CD14-positive monocyte (primary cell): ENCODE results near the gene EN2. TPM values are rescaled to one million over a fixed set of nuclear protein-coding genes. Genes with fewer than 3 reads are reported as not detected.

Experiments
- DNase-seq, 3 donors: peaks; one replicate each; pipeline ENCODE4 v3.0.0-alpha.2; 2011 to 2022
- H2AFZ ChIP-seq: 2 replicates; pipeline ENCODE4 v1.6.0; 2012; ENCODE audit warnings: mild to moderate bottlenecking, low read depth, low read length, inconsistent platforms; ENCODE audit not compliant: insufficient read depth, poor library complexity, severe bottlenecking
- H3K27ac ChIP-seq, 2 donors: 1 replicate in 1 of 2; 2 replicates in 1 of 2; pipeline ENCODE4 v1.5.1; 2012 to 2013; ENCODE audit warnings: low read length in 2 of 2, control low read depth in 1 of 2, inconsistent platforms in 1 of 2, low read depth in 1 of 2, mild to moderate bottlenecking in 1 of 2
- H3K27me3 ChIP-seq, 2 donors: one replicate each; pipeline versions ENCODE4 v1.6.0 to v1.6.1; 2011 to 2013; ENCODE audit warnings: low read length in 2 of 2; ENCODE audit not compliant: control insufficient read depth in 2 of 2, insufficient read depth in 2 of 2
- H3K36me3 ChIP-seq, 2 donors: replicated peaks in 1 of 2; 1 replicate in 1 of 2; 2 replicates in 1 of 2; pipeline versions ENCODE4 v1.5.1 to v1.6.1; 2012 to 2013; ENCODE audit warnings: low read length in 2 of 2, control low read depth in 1 of 2, inconsistent platforms in 1 of 2, mild to moderate bottlenecking in 1 of 2; ENCODE audit not compliant: insufficient read depth in 2 of 2, control insufficient read depth in 1 of 2
- H3K4me1 ChIP-seq, 2 donors: 1 replicate in 1 of 2; 2 replicates in 1 of 2; pipeline versions ENCODE4 v1.5.1 to v1.6.1; 2012 to 2013; ENCODE audit warnings: low read length in 2 of 2, control low read depth in 1 of 2, inconsistent platforms in 1 of 2, mild to moderate bottlenecking in 1 of 2, moderate library complexity in 1 of 2; ENCODE audit not compliant: insufficient read depth in 2 of 2, control insufficient read depth in 1 of 2
- H3K4me2 ChIP-seq: replicated peaks from 2 replicates; pipeline ENCODE3; 2012; ENCODE audit warnings: low read length, moderate library complexity, mild to moderate bottlenecking; ENCODE audit not compliant: poor library complexity, severe bottlenecking; ENCODE audit errors: extremely low read depth
- H3K4me3 ChIP-seq, 3 experiments: fragments of 200-600 bp in 1 of 3; sonication (generic) in 1 of 3; replicated peaks in 1 of 3; 1 replicate in 2 of 3; 2 replicates in 1 of 3; pipeline ENCODE4 v1.5.1; 2011 to 2013; ENCODE audit warnings: low read length in 3 of 3, mild to moderate bottlenecking in 3 of 3, control low read depth in 2 of 3, low read depth in 2 of 3, inconsistent platforms in 1 of 3, moderate library complexity in 1 of 3
- H3K79me2 ChIP-seq: 2 replicates; pipeline ENCODE4 v1.6.0; 2012; ENCODE audit warnings: mild to moderate bottlenecking, control low read depth, inconsistent platforms, low read length, moderate library complexity; ENCODE audit not compliant: insufficient read depth
- H3K9ac ChIP-seq: 2 replicates; pipeline ENCODE4 v1.6.0; 2017; ENCODE audit warnings: low read length, mild to moderate bottlenecking; ENCODE audit not compliant: insufficient read depth, poor library complexity, severe bottlenecking
- H3K9me3 ChIP-seq, 2 donors: replicated peaks in 1 of 2; 1 replicate in 1 of 2; 2 replicates in 1 of 2; pipeline versions ENCODE4 v1.5.1 to v1.6.1; 2012 to 2013; ENCODE audit warnings: low read length in 2 of 2, control low read depth in 1 of 2; ENCODE audit not compliant: control insufficient read depth in 1 of 2, insufficient read depth in 1 of 2
- H4K20me1 ChIP-seq: 2 replicates; pipeline ENCODE4 v1.6.0; 2012; ENCODE audit warnings: mild to moderate bottlenecking, low read length, control low read depth, moderate library complexity; ENCODE audit not compliant: insufficient read depth
- H3K27ac Mint-ChIP-seq, 7 donors: one replicate each; pipeline ENCODE4 v1.8.0; 2020; ENCODE audit warnings: mild to moderate bottlenecking in 7 of 7, mixed read lengths in 7 of 7, moderate library complexity in 6 of 7, inconsistent platforms in 2 of 7
- H3K27me3 Mint-ChIP-seq, 3 donors: one replicate each; pipeline ENCODE4 v1.8.0; 2021 to 2022; ENCODE audit warnings: low read depth in 3 of 3, mild to moderate bottlenecking in 3 of 3, mixed read lengths in 3 of 3, moderate library complexity in 3 of 3, inconsistent platforms in 1 of 3
- H3K36me3 Mint-ChIP-seq, 2 donors: one replicate each; pipeline ENCODE4 v1.8.0; 2020; ENCODE audit warnings: mixed read lengths in 2 of 2, inconsistent platforms in 1 of 2, mild to moderate bottlenecking in 1 of 2
- H3K4me1 Mint-ChIP-seq: one replicate; pipeline ENCODE4 v1.8.0; 2020; ENCODE audit warnings: mild to moderate bottlenecking, mixed read lengths
- H3K4me3 Mint-ChIP-seq, 2 donors: one replicate each; pipeline ENCODE4 v1.8.0; 2020; ENCODE audit warnings: mild to moderate bottlenecking in 2 of 2, mixed read lengths in 2 of 2, moderate library complexity in 1 of 2
- H3K9me3 Mint-ChIP-seq, 7 donors: one replicate each; pipeline ENCODE4 v1.8.0; 2020 to 2022; ENCODE audit warnings: mixed read lengths in 7 of 7, mild to moderate bottlenecking in 6 of 7, moderate library complexity in 6 of 7, inconsistent platforms in 2 of 7
- WGBS: methylation state at CpG from one replicate; pipeline ENCODE4 v1.1.5; 2013; ENCODE audit warnings: missing lambda C conversion rate; ENCODE audit not compliant: insufficient coverage; 5-methylcytosine and 5-hydroxymethylcytosine counted together
- intact Hi-C, 2 donors: fragments of 100-400 bp; cut with micrococcal nuclease; formaldehyde crosslinking; loops; one replicate each; pipeline versions ENCODE4 v1.15.0 to v1.15.1; 2023
- polyA plus RNA-seq, 3 donors: library from polyadenylated mRNA; depleted of rRNA in 1 of 3; unstranded in 2 of 3; stranded (reverse) in 1 of 3; fragments of 300-500 nt in 2 of 3; fragments of >200 nt in 1 of 3; fragmentation: Illumina TruSeq in 2 of 3; gene quantifications; 1 replicate in 2 of 3; 2 replicates in 1 of 3; pipeline ENCODE4 v1.2.3, GENCODE V29; 2012 to 2021
- TF ChIP-seq, protein P1 (sequence below): fragments of 200-600 bp; IDR thresholded peaks from one replicate; pipeline ENCODE4 v1.8.0; 2022; ENCODE audit warnings: antibody characterized with exemption, mild to moderate bottlenecking

EN2 gene
- polyA plus RNA-seq, 3 donors, result not detected

DNA sequence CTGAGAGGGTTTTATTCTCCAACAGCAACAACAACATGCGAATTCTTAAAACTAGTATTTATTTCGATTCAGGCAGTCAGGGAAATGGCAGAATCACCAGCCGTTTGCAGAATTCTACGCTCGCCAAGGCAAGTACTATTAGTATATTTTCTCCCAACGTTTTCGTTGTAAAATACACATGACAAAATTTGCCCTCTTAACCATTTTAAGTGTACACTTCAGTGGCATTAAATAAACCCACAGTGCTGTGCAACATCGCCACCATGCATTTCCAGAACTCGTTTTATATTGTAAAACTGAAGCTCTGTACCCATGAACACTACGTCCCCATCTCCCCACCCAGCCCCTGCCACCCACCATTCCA is 10.8 kb downstream of the EN2 start:
- H3K27me3 Mint-ChIP-seq, result peaks cover 97 to 99% (median 98%) of the 10 kb centered on the region in 3 donors
- H3K9ac ChIP-seq, result no peak overlapping the region
- H3K4me2 ChIP-seq, result no peak overlapping the region
- H2AFZ ChIP-seq, result no peak overlapping the region
- H3K4me1 ChIP-seq, result peaks cover 0 to 8% of the 10 kb centered on the region in 2 donors
- H3K27me3 ChIP-seq, result peaks cover 90 to 100% of the 10 kb centered on the region in 2 donors
- no peak for DNase-seq
- H3K27ac Mint-ChIP-seq, result no peak overlapping the region
- TF ChIP-seq, protein P1, sequence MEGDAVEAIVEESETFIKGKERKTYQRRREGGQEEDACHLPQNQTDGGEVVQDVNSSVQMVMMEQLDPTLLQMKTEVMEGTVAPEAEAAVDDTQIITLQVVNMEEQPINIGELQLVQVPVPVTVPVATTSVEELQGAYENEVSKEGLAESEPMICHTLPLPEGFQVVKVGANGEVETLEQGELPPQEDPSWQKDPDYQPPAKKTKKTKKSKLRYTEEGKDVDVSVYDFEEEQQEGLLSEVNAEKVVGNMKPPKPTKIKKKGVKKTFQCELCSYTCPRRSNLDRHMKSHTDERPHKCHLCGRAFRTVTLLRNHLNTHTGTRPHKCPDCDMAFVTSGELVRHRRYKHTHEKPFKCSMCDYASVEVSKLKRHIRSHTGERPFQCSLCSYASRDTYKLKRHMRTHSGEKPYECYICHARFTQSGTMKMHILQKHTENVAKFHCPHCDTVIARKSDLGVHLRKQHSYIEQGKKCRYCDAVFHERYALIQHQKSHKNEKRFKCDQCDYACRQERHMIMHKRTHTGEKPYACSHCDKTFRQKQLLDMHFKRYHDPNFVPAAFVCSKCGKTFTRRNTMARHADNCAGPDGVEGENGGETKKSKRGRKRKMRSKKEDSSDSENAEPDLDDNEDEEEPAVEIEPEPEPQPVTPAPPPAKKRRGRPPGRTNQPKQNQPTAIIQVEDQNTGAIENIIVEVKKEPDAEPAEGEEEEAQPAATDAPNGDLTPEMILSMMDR, result no peak
- intact Hi-C loops, result no loop called here
- no peak overlapping the region for H3K27ac ChIP-seq
- no peak overlapping the region for H3K4me3 ChIP-seq
- peaks cover 0 to 4% of the 10 kb centered on the region in 2 donors for H3K36me3 Mint-ChIP-seq
- peaks cover 0 to 52% of the 10 kb centered on the region in 2 donors for H3K9me3 ChIP-seq
- H4K20me1 ChIP-seq, result no peaks in the 10 kb centered on the region
- peaks cover 8% of the 10 kb centered on the region for H3K4me1 Mint-ChIP-seq
- no peaks in the 10 kb centered on the region for H3K36me3 ChIP-seq
- peak overlapping the region in 1 of 2 donors; percentile 71 for H3K4me3 Mint-ChIP-seq
- no peaks in the 10 kb centered on the region for H3K79me2 ChIP-seq
- H3K9me3 Mint-ChIP-seq, result peaks cover 0 to 48% (median 11%) of the 10 kb centered on the region in 7 donors
- 16% methylated on average over 7 of the region's 10 CpGs for WGBS

DNA sequence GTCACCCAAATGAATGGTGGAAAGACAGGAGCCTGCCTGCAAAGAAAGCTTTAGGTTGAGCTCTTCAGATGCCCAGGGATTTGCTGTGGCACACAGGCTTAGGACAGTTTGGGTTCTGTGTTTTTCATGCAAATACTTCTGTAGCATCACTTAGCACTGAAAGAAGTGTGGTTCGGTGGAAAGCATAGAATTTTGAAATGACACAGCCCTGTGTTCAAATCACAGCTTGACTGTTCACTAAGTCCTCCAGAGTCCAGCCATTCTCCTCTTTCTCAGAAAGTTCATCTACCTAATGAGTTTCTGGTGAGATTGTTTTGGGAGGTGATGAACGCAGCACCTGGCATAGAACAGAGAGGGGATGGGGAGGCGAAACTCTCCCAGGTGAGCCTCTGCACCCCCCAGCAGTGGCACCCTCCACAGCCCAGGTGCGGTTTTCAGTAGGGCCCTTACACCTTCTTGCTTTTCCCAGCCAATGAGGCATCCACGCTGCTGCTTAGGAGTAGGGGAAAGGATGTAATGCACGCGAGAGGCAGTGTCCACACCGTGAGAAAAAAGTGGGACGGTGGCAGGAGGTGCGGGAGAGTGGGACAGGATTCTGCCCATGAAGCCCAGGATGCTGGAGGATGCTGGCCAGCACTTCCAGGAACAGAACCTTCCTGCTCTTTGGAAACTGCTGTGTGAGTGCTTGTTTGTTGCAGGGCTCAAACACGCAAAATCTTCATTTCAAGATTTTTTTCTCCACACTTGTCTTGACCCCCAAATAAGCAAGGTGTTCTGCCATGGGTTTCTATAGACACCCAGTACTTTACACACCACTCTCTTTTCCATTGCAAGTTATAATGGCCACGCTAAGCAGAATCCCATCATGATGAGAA is 11.6 kb downstream of the EN2 start:
- Histone ChIP-seq H2AFZ (no peak overlapping the region), H3K4me2 (no peak overlapping the region), H3K4me1 (peaks cover 0 to 8% of the 10 kb centered on the region in 2 donors), H3K36me3 (no peaks in the 10 kb centered on the region), H3K27ac (no peak overlapping the region), H4K20me1 (no peaks in the 10 kb centered on the region), H3K27me3 (peaks cover 87 to 100% of the 10 kb centered on the region in 2 donors), H3K79me2 (no peaks in the 10 kb centered on the region), H3K9ac (no peak overlapping the region), H3K9me3 (peaks cover 0 to 59% of the 10 kb centered on the region in 2 donors), H3K4me3 (no peak overlapping the region)
- TF ChIP-seq, protein P1, result no peak
- 9% methylated on average over 7 of the region's 12 CpGs for WGBS
- DNase-seq, result no peak
- H3K27ac Mint-ChIP-seq, result no peak overlapping the region
- H3K4me1 Mint-ChIP-seq, result peaks cover 8% of the 10 kb centered on the region
- peaks cover 0 to 4% of the 10 kb centered on the region in 2 donors for H3K36me3 Mint-ChIP-seq
- intact Hi-C loops, result no loop called here
- peaks cover 97 to 99% (median 99%) of the 10 kb centered on the region in 3 donors for H3K27me3 Mint-ChIP-seq
- peak overlapping the region in 1 of 2 donors; percentile 79 for H3K4me3 Mint-ChIP-seq
- peaks cover 0 to 42% (median 11%) of the 10 kb centered on the region in 7 donors for H3K9me3 Mint-ChIP-seq
